Fibroblast of the aortic adventitia (primary cell): ENCODE data around the gene NBEA. TPM values are rescaled to one million over a fixed set of nuclear protein-coding genes. Genes with fewer than 3 reads are reported as not detected.
"Not testable (repeated sequence)": the region's sequence is repeated elsewhere in the genome, so short reads cannot be mapped to it uniquely, and the experiment has no call there.

ENCODE experiments used
- DNase-seq: peaks from one replicate; pipeline ENCODE4 v3.0.0-alpha.2; 2010; ENCODE audit warnings: low read depth
- H3K4me3 ChIP-seq: 2 replicates; pipeline ENCODE4 v1.5.1; 2011; ENCODE audit warnings: low read depth, mild to moderate bottlenecking, control low read depth, low read length, moderate library complexity
- CTCF ChIP-seq: IDR thresholded peaks from 2 replicates; pipeline ENCODE4 v1.5.1; 2011; ENCODE audit warnings: mild to moderate bottlenecking, low read length, control low read depth, inconsistent platforms; ENCODE audit not compliant: insufficient read depth
- total RNA-seq: library from RNA; depleted of rRNA; stranded (reverse); fragments of >200 nt; gene quantifications from 2 replicates; pipeline ENCODE4 v1.2.3, GENCODE V29; 2012; ENCODE audit warnings: low replicate concordance

NBEA gene
- total RNA-seq, 1 donor = 6.9 TPM

DNA sequence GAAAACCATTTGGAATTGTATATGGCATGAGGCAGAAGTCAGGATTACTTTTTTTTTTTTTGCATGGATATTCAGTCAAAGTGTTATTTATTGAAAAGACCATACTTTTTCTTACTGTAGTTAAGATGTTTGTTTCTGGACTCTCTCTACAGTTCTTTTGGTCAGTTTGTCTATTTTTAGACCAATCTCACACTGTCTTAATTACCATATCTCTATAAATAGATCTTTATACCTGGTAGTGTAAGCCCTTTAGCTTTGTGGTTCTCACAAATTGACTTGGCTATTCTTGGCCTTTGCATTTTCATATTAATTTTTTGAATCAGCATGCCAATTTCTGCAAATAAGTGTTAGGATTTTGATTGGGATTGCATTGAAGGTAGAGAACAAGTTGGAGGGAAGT is 437.6 kb downstream of the NBEA start:
- TF ChIP-seq CTCF = no peak
- no peak for DNase-seq
- H3K4me3 ChIP-seq = no peak overlapping the region

DNA sequence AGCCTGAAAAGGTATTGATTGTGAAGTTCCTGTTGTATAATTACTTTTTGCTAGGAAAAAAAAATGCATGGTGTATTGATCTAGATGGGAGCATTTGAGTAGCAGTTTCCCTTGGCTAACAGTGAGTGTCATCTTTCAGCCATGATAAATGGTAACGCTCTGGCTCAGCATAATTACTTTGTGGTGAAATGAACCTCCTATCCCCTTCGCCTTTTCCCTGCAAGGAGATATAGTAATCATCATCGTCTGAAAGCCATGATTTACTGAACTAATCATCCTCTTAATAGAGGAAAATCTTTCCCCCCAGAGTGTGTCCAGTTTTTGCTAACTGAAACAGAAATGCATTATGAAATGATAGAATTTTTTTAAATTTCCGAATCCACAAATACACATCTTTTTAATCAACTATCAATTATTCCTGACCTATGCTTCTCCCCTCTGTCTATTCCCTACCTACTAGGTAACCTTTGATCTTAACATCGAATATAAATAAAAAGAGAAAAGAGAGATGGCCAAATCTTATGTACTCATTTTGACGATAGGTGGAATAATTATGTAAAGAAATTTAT is 445.7 kb downstream of the NBEA start:
- TF ChIP-seq CTCF = no peak
- no peak overlapping the region for H3K4me3 ChIP-seq
- no peak for DNase-seq

GRCh38 chr13:35388441-35389355 is 446.6 kb downstream of the NBEA start:
- peak; percentile 58 for DNase-seq
- no peak overlapping the region for H3K4me3 ChIP-seq
- no peak for TF ChIP-seq CTCF

DNA sequence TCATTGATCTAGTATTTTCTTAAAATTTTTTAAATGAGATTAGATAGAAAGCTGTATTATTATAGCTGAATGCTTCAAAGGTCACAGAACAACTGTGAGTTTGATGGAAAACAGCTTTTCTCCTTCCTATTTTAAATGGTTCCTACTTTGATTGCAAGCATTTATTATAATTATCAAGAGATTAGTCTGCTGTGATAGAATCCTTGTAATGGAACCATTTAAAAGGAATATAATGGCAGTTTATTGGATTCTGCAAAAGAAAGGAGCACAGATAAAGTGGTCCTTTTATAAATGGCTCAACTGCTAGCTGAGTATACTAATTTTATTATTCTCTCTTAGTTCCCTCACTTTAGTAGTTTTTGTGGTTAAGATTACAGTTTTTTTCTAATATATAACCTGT is 447.5 kb downstream of the NBEA start:
- no peak for TF ChIP-seq CTCF
- no peak for DNase-seq
- no peak overlapping the region for H3K4me3 ChIP-seq

DNA sequence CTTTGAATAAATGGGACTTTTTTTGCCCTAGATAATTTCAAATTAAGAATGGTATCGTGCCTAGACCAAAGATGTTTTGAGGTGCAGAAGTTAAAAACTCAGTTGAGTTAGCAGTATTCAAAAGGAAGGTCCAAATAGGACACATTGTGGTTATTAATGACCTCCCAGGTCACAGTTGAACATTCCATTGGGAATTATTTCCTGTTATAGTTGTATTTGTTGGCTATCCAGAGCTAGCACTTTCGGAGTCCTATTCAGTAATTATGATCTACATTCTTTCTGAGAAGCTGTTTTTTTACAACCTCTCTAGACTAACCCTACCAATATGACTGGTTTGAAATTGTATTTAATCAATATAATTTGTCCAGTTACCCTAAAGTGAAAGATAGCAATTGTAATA is 450.7 kb downstream of the NBEA start:
- no peak for DNase-seq
- TF ChIP-seq CTCF = no peak
- H3K4me3 ChIP-seq = no peak overlapping the region

DNA sequence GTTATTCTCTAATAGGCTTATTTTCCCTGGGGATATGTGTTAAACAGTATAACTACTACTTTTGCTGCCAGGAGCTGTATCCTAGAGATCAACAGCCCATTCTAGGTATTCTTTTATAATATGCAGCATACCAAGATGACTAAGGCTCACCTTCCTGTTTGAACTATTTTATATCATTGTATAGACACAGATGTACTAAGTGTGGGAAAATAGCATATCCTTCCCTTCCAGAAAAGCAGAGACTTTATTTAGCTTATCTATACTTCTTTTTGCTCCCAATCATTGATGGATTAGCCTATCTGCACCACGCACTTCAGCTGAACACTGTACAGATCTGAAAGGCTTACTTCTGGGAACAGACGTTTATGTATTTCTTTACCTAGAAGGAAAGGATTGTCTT is 451.8 kb downstream of the NBEA start:
- TF ChIP-seq CTCF = no peak
- no peak for DNase-seq
- no peak overlapping the region for H3K4me3 ChIP-seq

DNA sequence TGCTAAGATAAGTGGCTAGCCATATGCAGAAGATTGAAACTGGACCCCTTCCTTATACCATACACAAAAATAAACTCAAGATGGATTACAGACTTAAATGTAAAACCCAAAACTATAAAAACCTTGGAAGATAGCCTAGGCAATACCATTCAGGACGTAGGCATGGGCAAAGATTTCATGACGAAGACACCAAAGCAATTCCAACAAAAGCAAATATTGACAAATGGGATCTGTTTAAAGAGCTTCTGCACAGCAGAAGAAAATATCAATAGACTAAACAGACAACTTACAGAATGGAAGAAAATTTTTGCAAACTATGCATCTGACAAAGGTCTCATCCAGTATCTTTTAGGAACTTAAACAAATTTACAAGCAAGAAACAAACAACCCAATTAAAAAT is 466.2 kb downstream of the NBEA start:
- DNase-seq, H3K4me3 ChIP-seq: not testable (repeated sequence)
